Sigmoid colon (tissue), 7 donors: ENCODE data around the gene LRRC28. TPM values are rescaled to one million over a fixed set of nuclear protein-coding genes. Genes with fewer than 3 reads are reported as not detected.
A peak's percentile ranks its signal among the peaks of the same experiment; 100 is the strongest.

ENCODE experiments used
- DNase-seq: peaks from one replicate; pipeline ENCODE4 v3.0.0-alpha.2; 2019
- H3K27ac ChIP-seq, 4 donors: fragments of 200-600 bp; sonication (generic); one replicate each; pipeline ENCODE4 v1.5.1; 2016 to 2019; ENCODE audit warnings: mild to moderate bottlenecking in 1 of 4
- H3K27me3 ChIP-seq, 3 donors: fragments of 200-600 bp; sonication (generic); one replicate each; pipeline ENCODE4 v1.5.1; 2019; ENCODE audit warnings: mild to moderate bottlenecking in 1 of 3
- H3K36me3 ChIP-seq, 4 donors: fragments of 200-600 bp; sonication (generic); one replicate each; pipeline ENCODE4 v1.5.1; 2016 to 2019
- H3K4me1 ChIP-seq, 4 donors: fragments of 200-600 bp; sonication (generic); one replicate each; pipeline ENCODE4 v1.5.1; 2017 to 2019
- H3K4me3 ChIP-seq, 4 donors: fragments of 200-600 bp; sonication (generic); one replicate each; pipeline ENCODE4 v1.5.1; 2017 to 2019; ENCODE audit warnings: mild to moderate bottlenecking in 2 of 4, moderate library complexity in 1 of 4
- H3K9me3 ChIP-seq, 4 donors: fragments of 200-600 bp in 3 of 4; sonication (generic) in 3 of 4; one replicate each; pipeline versions ENCODE4 v1.5.1 to v1.6.1; 2013 to 2019
- CTCF ChIP-seq, 4 experiments: fragments of 450-650 bp in 3 of 4; fragments of 200-600 bp in 1 of 4; IDR thresholded peaks; one replicate each; pipeline ENCODE4 v1.5.1; 2016 to 2019; ENCODE audit warnings: antibody characterized with exemption in 4 of 4, mild to moderate bottlenecking in 3 of 4, moderate library complexity in 2 of 4
- EP300 ChIP-seq, 4 donors: sonication (generic); formaldehyde crosslinking; IDR thresholded peaks; one replicate each; pipeline ENCODE4 v1.6.1; 2017; ENCODE audit warnings: antibody characterized with exemption in 4 of 4
- POLR2A ChIP-seq, 2 donors: fragments of 450-650 bp; IDR thresholded peaks; one replicate each; pipeline ENCODE4 v1.6.1; 2016; ENCODE audit warnings: antibody characterized with exemption in 2 of 2, mild to moderate bottlenecking in 2 of 2, moderate library complexity in 2 of 2
- POLR2AphosphoS5 ChIP-seq, 4 donors: sonication (generic); formaldehyde crosslinking; IDR thresholded peaks; one replicate each; pipeline ENCODE4 v1.6.1; 2017; ENCODE audit warnings: antibody characterized with exemption in 4 of 4
- WGBS, 2 donors: extraction: QIAGEN DNeasy Blood & Tissue Kit; methylation state at CpG; one replicate each; pipeline ENCODE4 v1.1.7; 2013; 5-methylcytosine and 5-hydroxymethylcytosine counted together
- intact Hi-C: fragments of 100-400 bp; cut with DNase I; formaldehyde crosslinking; loops from one replicate; pipeline ENCODE4 v1.15.1; 2023
- polyA plus RNA-seq, 3 donors: library from polyadenylated mRNA; stranded (reverse); fragments of 200-250 nt; gene quantifications; one replicate each; pipeline ENCODE4 v1.2.3, GENCODE V29; 2013
- total RNA-seq, 4 donors: library from RNA; depleted of rRNA; stranded (reverse); fragments of >200 nt; gene quantifications; one replicate each; pipeline ENCODE4 v1.1.0, GENCODE V29; 2016
- donor health status: healthy with polysubstance abuse.
- donor health status: Bipolar disorder and iron deficiency.
- donor health status: healthy.

Gene LRRC28
- total and polyA plus RNA-seq, 7 donors: 13.6 to 52.3 (median 24.4) TPM

GRCh38 chr15:99402014-99402729 is 150.9 kb downstream of the LRRC28 start:
- Histone ChIP-seq H3K4me1 (peaks cover 0 to 13% (median 12%) of the 10 kb centered on the region in 4 donors), H3K27ac (peak overlapping the region in 1 of 4 donors; percentile 51), H3K27me3 (no peaks in the 10 kb centered on the region), H3K4me3 (no peak overlapping the region), H3K9me3 (no peaks in the 10 kb centered on the region), H3K36me3 (no peaks in the 10 kb centered on the region)
- TF ChIP-seq CTCF (IDR thresholded peaks at IDR 0.05) (no peak), POLR2AphosphoS5 (IDR thresholded peaks at IDR 0.05) (no peak), EP300 (IDR thresholded peaks at IDR 0.05) (no peak), POLR2A (IDR thresholded peaks at IDR 0.05) (no peak)
- no peak for DNase-seq
- 70 to 81% methylated on average over 13 of the region's 13 CpGs for WGBS, 2 donors
- intact Hi-C loops: no loop called here

- Histone ChIP-seq H3K27ac (no peak overlapping the region), H3K4me3 (no peak overlapping the region), H3K36me3 (no peaks in the 10 kb centered on the region), H3K4me1 (peaks cover 0 to 23% (median 21%) of the 10 kb centered on the region in 4 donors), H3K9me3 (no peaks in the 10 kb centered on the region), H3K27me3 (no peaks in the 10 kb centered on the region)
- intact Hi-C loops: no loop called here
- TF ChIP-seq EP300 (IDR thresholded peaks at IDR 0.05) (no peak), POLR2A (IDR thresholded peaks at IDR 0.05) (no peak), POLR2AphosphoS5 (IDR thresholded peaks at IDR 0.05) (no peak), CTCF (IDR thresholded peaks at IDR 0.05) (no peak)
- 82 to 91% methylated on average over 11 of the region's 11 CpGs for WGBS, 2 donors
- DNase-seq: no peak
These were observed 152.3 kb downstream of the LRRC28 start for GRCh38 chr15:99403597-99403996.

GRCh38 chr15:99404454-99404853 is 153.2 kb downstream of the LRRC28 start:
- no peak for DNase-seq
- H3K27me3 ChIP-seq: no peaks in the 10 kb centered on the region
- no peak overlapping the region for H3K27ac ChIP-seq
- H3K9me3 ChIP-seq: no peaks in the 10 kb centered on the region
- H3K36me3 ChIP-seq: no peaks in the 10 kb centered on the region
- intact Hi-C loops: no loop called here
- H3K4me1 ChIP-seq: peaks cover 0 to 32% (median 30%) of the 10 kb centered on the region in 4 donors
- 90 to 92% methylated on average over 16 of the region's 16 CpGs for WGBS, 2 donors
- TF ChIP-seq POLR2A (IDR thresholded peaks at IDR 0.05): no peak
- no peak for TF ChIP-seq CTCF (IDR thresholded peaks at IDR 0.05)
- TF ChIP-seq POLR2AphosphoS5 (IDR thresholded peaks at IDR 0.05): no peak
- TF ChIP-seq EP300 (IDR thresholded peaks at IDR 0.05): no peak
- no peak overlapping the region for H3K4me3 ChIP-seq

- WGBS, 2 donors: 89% methylated on average over 12 of the region's 12 CpGs
- intact Hi-C loops: loop anchor here (5.0 kb wide), 2 partner anchors 161 to 296 kb away; partner anchors contain the start of gene MEF2A
- H3K27me3 ChIP-seq: no peaks in the 10 kb centered on the region
These were observed 154.8 kb downstream of the LRRC28 start for GRCh38 chr15:99406120-99406519.

More at GRCh38 chr15:99406120-99406519, 154.8 kb downstream of the LRRC28 start:
- H3K9me3 ChIP-seq: no peaks in the 10 kb centered on the region
- H3K4me1 ChIP-seq: peaks cover 0 to 36% (median 31%) of the 10 kb centered on the region in 4 donors
- no peaks in the 10 kb centered on the region for H3K36me3 ChIP-seq
- DNase-seq: no peak
- no peak overlapping the region for H3K27ac ChIP-seq
- TF ChIP-seq POLR2AphosphoS5 (IDR thresholded peaks at IDR 0.05) (no peak), CTCF (IDR thresholded peaks at IDR 0.05) (no peak), POLR2A (IDR thresholded peaks at IDR 0.05) (no peak), EP300 (IDR thresholded peaks at IDR 0.05) (no peak)
- no peak overlapping the region for H3K4me3 ChIP-seq
